GM21528 (cell line): Measurements from ENCODE around the gene PARD6G.
"Not testable (repeated sequence)": the region's sequence is repeated elsewhere in the genome, so short reads cannot be mapped to it uniquely, and the experiment has no call there.

Experiments used
- ATAC-seq: cut with Tn5 transposase; IDR thresholded peaks from one replicate; pipeline ENCODE4 v1.9.1; 2021; ENCODE audit warnings: mild to moderate bottlenecking, moderate library complexity; ENCODE audit not compliant: unreplicated experiment, low FRiP score

The PARD6G gene

GRCh38 chr18:80243204-80243603 lies 4.1 kb downstream of the PARD6G start:
- no peak for ATAC-seq

- no peak for ATAC-seq
Observed at GRCh38 chr18:80241919-80242777, 5.2 kb downstream of the PARD6G start.

DNA sequence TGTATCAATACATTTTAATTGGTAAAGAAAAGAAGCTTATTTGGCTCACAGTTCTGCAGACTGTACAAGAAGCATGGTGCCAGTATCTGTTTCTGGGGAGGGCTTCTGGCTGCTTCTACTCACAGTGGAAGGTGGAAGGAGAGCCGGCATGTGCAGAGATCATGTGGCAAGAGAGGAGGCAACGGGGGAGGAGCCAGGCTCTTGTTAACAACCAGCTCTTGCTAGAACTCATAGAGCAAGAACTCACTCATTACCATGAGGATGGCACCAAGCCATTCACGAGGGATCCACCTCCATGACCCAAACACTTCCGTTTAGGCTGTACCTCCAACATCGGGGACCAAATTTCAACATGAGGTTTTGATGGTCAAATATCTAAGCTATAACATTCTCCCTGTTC lies 7.5 kb downstream of the PARD6G start:
- no peak for ATAC-seq

GRCh38 chr18:80238651-80239260 lies 8.6 kb downstream of the PARD6G start:
- ATAC-seq, result no peak

GRCh38 chr18:80237519-80237918 lies 9.8 kb downstream of the PARD6G start:
- ATAC-seq, result not testable (repeated sequence)

GRCh38 chr18:80234398-80234797 lies 12.9 kb downstream of the PARD6G start:
- ATAC-seq, result no peak

DNA sequence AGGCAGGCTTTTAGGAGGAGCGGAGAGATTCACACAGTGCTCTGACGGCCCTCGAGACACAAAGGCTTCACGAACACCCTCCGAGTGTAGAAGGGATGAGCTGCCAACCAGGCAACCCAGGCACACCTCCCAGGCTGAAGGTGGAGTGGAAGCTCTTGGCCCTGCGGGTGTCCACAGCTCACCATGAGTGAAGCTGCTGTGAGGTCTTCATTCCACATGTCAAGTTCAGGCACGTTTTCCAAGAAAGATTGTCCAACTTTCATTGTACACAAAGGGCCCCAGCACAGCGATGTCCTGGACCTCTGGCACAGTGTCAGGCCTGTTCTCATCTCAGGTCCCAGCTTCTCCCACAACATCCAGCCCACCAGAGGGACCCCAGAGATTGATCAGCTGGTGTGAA lies 13.4 kb downstream of the PARD6G start:
- ATAC-seq, result no peak

- ATAC-seq, result no peak
Observed at GRCh38 chr18:80233201-80233835, 14.0 kb downstream of the PARD6G start.

GRCh38 chr18:80232710-80233109 lies 14.6 kb downstream of the PARD6G start:
- no peak for ATAC-seq

- no peak for ATAC-seq
Observed at GRCh38 chr18:80232030-80232429, 15.3 kb downstream of the PARD6G start.

- no peak for ATAC-seq
Observed at GRCh38 chr18:80231616-80232015, 15.7 kb downstream of the PARD6G start.

DNA sequence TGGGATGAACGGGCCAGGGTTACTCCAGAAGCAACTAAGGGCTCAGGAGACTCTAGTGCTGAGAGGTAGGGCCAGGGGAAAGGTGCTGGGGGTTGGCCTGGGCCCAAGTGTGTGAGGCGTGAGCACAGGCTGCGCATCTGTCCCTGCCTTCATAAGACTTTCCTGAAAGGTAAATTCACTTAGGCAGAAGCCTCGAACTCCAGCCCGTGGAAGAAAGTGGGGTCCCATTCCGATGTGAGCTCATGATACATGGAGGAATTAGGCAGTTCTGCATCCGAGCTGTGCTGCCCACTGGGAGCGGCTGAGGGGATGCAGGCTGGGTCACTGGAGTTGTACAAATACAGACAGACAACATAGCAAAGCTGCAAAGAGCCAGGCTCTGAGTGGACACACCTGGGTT lies 16.2 kb downstream of the PARD6G start:
- ATAC-seq, result no peak

DNA sequence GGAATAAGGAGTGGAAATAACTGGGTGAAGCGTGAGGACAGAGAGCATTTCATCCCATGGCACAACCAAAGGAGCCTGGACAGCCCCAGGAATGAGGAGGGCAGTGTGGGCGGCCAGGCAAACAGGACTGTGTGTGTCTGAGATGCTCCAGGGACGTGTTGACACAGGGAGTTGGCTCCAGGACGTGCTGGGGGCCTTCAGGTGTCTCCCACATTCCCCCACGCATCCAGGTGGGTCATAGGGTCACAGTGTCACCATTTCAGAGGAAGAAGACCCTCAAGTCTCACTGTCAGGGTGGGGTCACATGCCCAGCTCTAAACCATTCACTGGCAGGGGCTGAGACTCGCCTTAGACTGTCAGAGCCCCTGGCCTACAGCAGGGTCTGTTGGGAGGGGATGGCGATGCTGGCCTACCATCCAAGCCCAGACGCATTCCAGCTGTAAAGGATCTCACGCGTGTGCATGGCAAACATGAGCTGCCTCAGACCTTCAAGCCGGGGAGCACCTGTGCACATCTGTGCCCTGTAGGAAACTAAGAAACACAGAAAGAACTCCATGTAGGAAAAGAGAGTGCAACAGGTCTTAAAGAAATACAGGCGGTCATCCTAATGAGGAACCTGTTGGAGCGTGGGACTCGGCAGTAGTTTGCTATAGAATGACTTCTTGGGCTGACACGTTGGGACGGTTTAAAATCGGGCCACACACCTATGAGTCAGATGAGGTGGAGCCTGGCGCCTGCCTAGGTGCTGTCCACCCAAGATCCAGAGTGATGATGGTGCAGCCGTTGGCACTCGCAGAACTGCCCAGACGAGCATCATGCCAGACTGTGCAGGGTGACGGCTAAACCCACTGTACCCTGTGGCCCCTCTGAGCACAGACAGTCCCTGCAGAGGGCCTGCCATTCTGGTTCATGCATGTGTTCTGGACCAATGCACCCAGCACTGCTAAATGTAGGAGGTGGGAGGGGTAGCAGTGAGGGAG lies 17.3 kb downstream of the PARD6G start:
- ATAC-seq, result no peak

DNA sequence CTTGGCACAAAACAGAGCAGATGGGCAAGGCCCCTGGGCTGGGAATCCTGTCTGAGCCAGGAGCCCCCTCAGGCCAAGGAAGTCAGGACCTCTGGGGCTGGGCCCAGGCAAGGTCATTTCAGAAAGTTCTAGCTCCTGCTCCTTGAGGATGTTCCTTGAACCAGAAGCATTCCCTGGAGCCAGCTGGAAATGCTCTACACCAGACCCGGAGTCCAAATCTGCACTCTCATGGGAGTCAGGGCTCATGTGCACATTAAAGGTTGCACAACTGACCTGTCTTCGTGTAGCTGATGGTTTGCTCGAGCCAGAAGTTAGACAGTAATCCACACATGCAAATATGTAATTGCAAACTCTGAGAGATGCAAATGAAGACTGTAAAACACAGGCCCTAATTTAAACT lies 18.0 kb downstream of the PARD6G start:
- no peak for ATAC-seq

GRCh38 chr18:80228051-80228848 lies 19.1 kb downstream of the PARD6G start:
- ATAC-seq, result no peak

DNA sequence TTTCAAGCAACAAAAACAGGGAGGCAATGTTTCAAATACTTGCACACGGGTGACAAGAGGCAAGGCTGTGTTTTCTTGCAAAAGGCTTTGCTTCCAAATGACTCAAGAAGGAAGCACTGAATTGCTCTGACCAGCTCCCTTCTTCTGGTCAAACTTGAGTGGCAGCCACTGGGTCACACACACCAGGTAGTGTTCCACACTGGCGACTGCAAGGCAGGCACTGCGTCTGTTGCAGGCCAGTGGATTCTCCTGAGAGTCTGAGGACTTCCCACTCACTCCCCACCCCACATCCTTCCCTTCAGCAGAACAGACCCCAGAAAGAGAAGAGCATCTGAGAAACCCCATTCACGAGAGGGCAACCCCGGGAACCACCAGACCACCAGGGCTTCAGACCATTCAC lies 19.8 kb downstream of the PARD6G start:
- ATAC-seq, result no peak

GRCh38 chr18:80225685-80226084 lies 21.6 kb downstream of the PARD6G start:
- ATAC-seq, result no peak

DNA sequence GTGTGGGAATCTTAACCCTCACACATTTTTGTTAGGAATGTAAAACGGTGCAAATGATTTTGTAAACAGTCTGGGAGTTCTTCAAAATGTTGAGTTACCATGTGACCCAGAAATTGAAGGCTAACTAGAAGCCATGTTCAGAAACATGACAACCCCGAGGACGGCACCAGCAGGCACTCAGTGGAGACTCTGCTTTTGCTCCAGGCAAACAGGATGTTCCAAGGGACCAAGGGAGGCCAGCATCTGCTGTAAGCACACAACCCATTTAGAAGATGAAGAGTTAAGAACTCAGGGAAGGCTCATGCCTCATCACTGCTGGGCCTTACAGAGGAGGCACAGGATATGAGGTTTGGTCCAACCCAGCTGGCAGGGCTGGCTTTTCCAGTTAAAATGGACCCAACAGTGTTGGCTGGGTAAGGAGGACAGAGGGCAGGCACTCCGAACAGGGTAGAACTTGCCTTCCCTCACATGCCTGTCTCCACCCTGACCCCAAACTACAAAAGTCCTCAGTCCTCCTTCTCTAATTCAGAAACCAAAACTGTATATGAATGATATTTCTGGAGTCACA lies 23.6 kb downstream of the PARD6G start:
- no peak for ATAC-seq

DNA sequence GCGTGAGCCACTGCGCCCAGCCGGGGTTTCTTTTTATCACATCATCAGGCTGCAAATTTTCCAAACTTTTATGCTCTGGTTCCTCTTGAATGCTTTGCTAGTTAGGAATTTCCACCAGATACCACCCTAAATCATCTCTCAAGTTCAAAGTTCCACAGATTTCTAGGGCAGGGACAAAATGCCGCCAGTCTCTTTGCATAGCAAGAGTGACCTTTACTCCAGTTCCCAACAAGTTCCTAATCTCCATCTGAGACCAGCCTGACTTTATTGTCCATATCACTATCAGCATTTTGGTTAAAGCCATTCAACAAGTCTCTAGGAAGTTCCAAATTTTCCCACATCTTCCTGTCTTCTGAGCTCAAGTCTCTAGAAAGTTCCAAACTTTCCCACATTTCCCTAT lies 27.8 kb downstream of the PARD6G start:
- ATAC-seq, result not testable (repeated sequence)
